ENCODE measurements around the gene FCHO1. TPM values are rescaled to one million over a fixed set of nuclear protein-coding genes. Genes with fewer than 3 reads are reported as not detected.
"Not testable (repeated sequence)": the region's sequence is repeated elsewhere in the genome, so short reads cannot be mapped to it uniquely, and the experiment has no call there.

FCHO1 gene
- total RNA-seq, 4 donors from 2014 or later: 1.4 to 9.9 (median 3.0) TPM

- Histone ChIP-seq H3K9me3 (no peaks in the 10 kb centered on the region), H3K27ac (no peak overlapping the region), H3K4me3 (no peak overlapping the region), H3K27me3 (no peaks in the 10 kb centered on the region), H3K4me1 (peaks cover 0 to 8% (median 0%) of the 10 kb centered on the region in 4 donors), H3K36me3 (peaks cover 0 to 9% (median 0%) of the 10 kb centered on the region in 3 donors)
- no peak for TF ChIP-seq POLR2A (IDR thresholded peaks at IDR 0.05)
- TF ChIP-seq EP300 (IDR thresholded peaks at IDR 0.05): no peak
- DNase-seq (ENCODE audit: low spot score in 2 of 2): no peak
- 81% methylated on average over 13 of the region's 13 CpGs for WGBS, 2 donors
Observed at GRCh38 chr19:17770613-17771012, 19.3 kb downstream of the FCHO1 start.

- peaks cover 0 to 9% (median 0%) of the 10 kb centered on the region in 3 donors for H3K36me3 ChIP-seq
- TF ChIP-seq POLR2A (IDR thresholded peaks at IDR 0.05): no peak
- no peaks in the 10 kb centered on the region for H3K9me3 ChIP-seq
- no peaks in the 10 kb centered on the region for H3K27me3 ChIP-seq
- no peak overlapping the region for H3K27ac ChIP-seq
- WGBS, 2 donors: 96% methylated on average over 4 of the region's 4 CpGs
- no peak for DNase-seq (ENCODE audit: low spot score in 2 of 2)
- no peak overlapping the region for H3K4me3 ChIP-seq
- peaks cover 0 to 8% (median 4%) of the 10 kb centered on the region in 4 donors for H3K4me1 ChIP-seq
Observed at GRCh38 chr19:17772172-17772571, 20.9 kb downstream of the FCHO1 start.

GRCh38 chr19:17775245-17775927, 24.1 kb downstream of the FCHO1 start:
- peak in 1 of 2 donors; percentile 58 for DNase-seq (ENCODE audit: low spot score in 2 of 2)
- Histone ChIP-seq H3K4me1 (peaks cover 0 to 25% (median 5%) of the 10 kb centered on the region in 4 donors), H3K27ac (no peak overlapping the region), H3K27me3 (peaks cover 0 to 24% of the 10 kb centered on the region in 2 donors), H3K4me3 (no peak overlapping the region), H3K36me3 (peaks cover 0 to 9% (median 0%) of the 10 kb centered on the region in 3 donors), H3K9me3 (no peaks in the 10 kb centered on the region)
- TF ChIP-seq CTCF (IDR thresholded peaks at IDR 0.05) (peak in 4 of 5 experiments; percentile 14 to 38 (median 22)), POLR2A (IDR thresholded peaks at IDR 0.05) (no peak)
- WGBS, 2 donors: 63 to 76% methylated on average over 13 to 16 of the region's 16 CpGs

GRCh38 chr19:17775991-17776803, 24.9 kb downstream of the FCHO1 start:
- TF ChIP-seq POLR2A (IDR thresholded peaks at IDR 0.05) (no peak), CTCF (IDR thresholded peaks at IDR 0.05) (no peak), EP300 (IDR thresholded peaks at IDR 0.05) (no peak)
- H3K36me3 ChIP-seq: peaks cover 0 to 9% (median 0%) of the 10 kb centered on the region in 3 donors
- H3K27ac ChIP-seq: no peak overlapping the region
- DNase-seq (ENCODE audit: low spot score in 2 of 2): no peak
- H3K27me3 ChIP-seq: peaks cover 0 to 33% of the 10 kb centered on the region in 2 donors
- H3K4me3 ChIP-seq: no peak overlapping the region
- no peaks in the 10 kb centered on the region for H3K9me3 ChIP-seq
- peaks cover 0 to 25% (median 5%) of the 10 kb centered on the region in 4 donors for H3K4me1 ChIP-seq
- 60 to 67% methylated on average over 25 to 27 of the region's 27 CpGs for WGBS, 2 donors

- H3K27ac ChIP-seq; H3K36me3 ChIP-seq; H3K4me3 ChIP-seq; H3K9me3 ChIP-seq; DNase-seq (ENCODE audit: low spot score in 2 of 2): not testable (repeated sequence)
- WGBS, 2 donors: 74 to 81% methylated on average over 10 of the region's 10 CpGs
- H3K27me3 ChIP-seq: peaks cover 0 to 34% of the 10 kb centered on the region in 2 donors
- peaks cover 0 to 25% (median 5%) of the 10 kb centered on the region in 4 donors for H3K4me1 ChIP-seq
Observed at GRCh38 chr19:17777840-17778239, 26.6 kb downstream of the FCHO1 start.

GRCh38 chr19:17778251-17778967, 27.1 kb downstream of the FCHO1 start:
- Histone ChIP-seq H3K27me3 (peaks cover 0 to 34% of the 10 kb centered on the region in 2 donors), H3K27ac (no peak overlapping the region), H3K9me3 (no peaks in the 10 kb centered on the region), H3K4me3 (peak overlapping the region in 1 of 4 donors; percentile 21), H3K36me3 (no peaks in the 10 kb centered on the region), H3K4me1 (peaks cover 0 to 25% (median 5%) of the 10 kb centered on the region in 4 donors)
- TF ChIP-seq EP300 (IDR thresholded peaks at IDR 0.05) (no peak), POLR2A (IDR thresholded peaks at IDR 0.05) (no peak), CTCF (IDR thresholded peaks at IDR 0.05) (no peak)
- 3 to 6% methylated on average over 22 to 23 of the region's 37 CpGs for WGBS, 2 donors
- peak in 1 of 2 donors; percentile 32 for DNase-seq (ENCODE audit: low spot score in 2 of 2)

All from tibial nerve (tissue), 4 donors.